Panc1 (cell line): ENCODE measurements around the gene ZCCHC8. TPM values are rescaled to one million over a fixed set of nuclear protein-coding genes. Genes with fewer than 3 reads are reported as not detected.

Source experiments
- ATAC-seq: fragments of 200-7000 bp; cut with Tn5 transposase; 2 replicates; pipeline ENCODE4 v1.9.1; 2020; ENCODE audit warnings: mild to moderate bottlenecking, moderate library complexity
- BruUV-seq: library from RNA; stranded (reverse); fragments of 400-500 nt; replicated peaks from 2 replicates; lab custom pipeline; 2021; lab: Mats Ljungman, UMichigan
- CTCF ChIA-PET: fragments of 300-600 bp; sonication (Branson Sonifier 250); formaldehyde crosslinking; loops from one replicate; lab custom pipeline; 2022; ENCODE audit warnings: antibody characterized with exemption; lab: Charles Lee
- POLR2A ChIA-PET: fragments of 300-600 bp; sonication (Branson Sonifier 250); formaldehyde crosslinking; loops from one replicate; lab custom pipeline; 2022; ENCODE audit warnings: antibody characterized with exemption; lab: Charles Lee
- DNase-seq: peaks from one replicate; pipeline ENCODE4 v3.0.0-alpha.2; 2010; ENCODE audit warnings: low read depth, low spot score
- H3K27ac ChIP-seq: 2 replicates; pipeline ENCODE4 v1.5.1; 2011; ENCODE audit warnings: mild to moderate bottlenecking, low read length, inconsistent platforms
- H3K27me3 ChIP-seq: fragments of 200-500 bp; sonication (Bioruptor generic); 2 replicates; pipeline ENCODE4 v1.6.0; 2014; ENCODE audit warnings: low read length, inconsistent platforms; ENCODE audit not compliant: control insufficient read depth, insufficient read depth
- H3K36me3 ChIP-seq: fragments of 200-500 bp; sonication (Bioruptor generic); 2 replicates; pipeline ENCODE4 v1.5.1; 2014; ENCODE audit warnings: inconsistent platforms, mild to moderate bottlenecking, low read length, moderate library complexity; ENCODE audit not compliant: control insufficient read depth, insufficient read depth
- H3K4me1 ChIP-seq: 2 replicates; pipeline ENCODE4 v1.5.1; 2011; ENCODE audit warnings: inconsistent platforms, mild to moderate bottlenecking, low read length, moderate library complexity; ENCODE audit not compliant: control insufficient read depth, insufficient read depth
- H3K4me3 ChIP-seq, 2 experiments: 2 replicates each; pipeline ENCODE4 v1.5.1; 2011 to 2012; ENCODE audit warnings: low read depth in 2 of 2, low read length in 2 of 2, mild to moderate bottlenecking in 2 of 2, inconsistent platforms in 1 of 2, moderate library complexity in 1 of 2
- H3K9me3 ChIP-seq: fragments of 200-500 bp; sonication (Bioruptor generic); 2 replicates; pipeline ENCODE4 v1.5.1; 2014; ENCODE audit warnings: low read depth, mild to moderate bottlenecking, inconsistent platforms, low read length, moderate library complexity; ENCODE audit not compliant: control insufficient read depth, insufficient read depth
- POLR2AphosphoS5 ChIP-seq: IDR thresholded peaks from 2 replicates; pipeline ENCODE4 v1.6.1; 2012; ENCODE audit warnings: mild to moderate bottlenecking, low read depth, low read length, moderate library complexity
- REST ChIP-seq, 2 experiments: IDR thresholded peaks; 2 replicates each; pipeline ENCODE4 v1.6.1; 2011 to 2012; ENCODE audit warnings: low read depth in 2 of 2, control low read depth in 1 of 2, low read length in 1 of 2, mild to moderate bottlenecking in 1 of 2, moderate library complexity in 1 of 2; ENCODE audit not compliant: insufficient read depth in 1 of 2
- SIN3A ChIP-seq: IDR thresholded peaks from 2 replicates; pipeline ENCODE4 v1.6.1; 2012; ENCODE audit warnings: low read depth, mild to moderate bottlenecking, low read length, moderate library complexity, borderline replicate concordance; ENCODE audit not compliant: insufficient read depth
- TCF7L2 ChIP-seq: IDR thresholded peaks from 2 replicates; pipeline ENCODE4 v1.6.1; 2011; ENCODE audit warnings: mild to moderate bottlenecking, low read depth, low read length, inconsistent platforms
- in situ Hi-C: cut with HindIII; loops from 2 replicates; pipeline ENCODE4 v1.10.0; 2016; ENCODE audit warnings: low sequenced_read_pairs, low pct_unique_long_range_greater_than_20kb
- intact Hi-C: fragments of 100-400 bp; cut with micrococcal nuclease; formaldehyde crosslinking; loops from one replicate; pipeline ENCODE4 v1.10.0; 2022; ENCODE audit not compliant: unreplicated experiment
- total RNA-seq: library from RNA; stranded (reverse); gene quantifications from one replicate; pipeline ENCODE4 v1.2.1, GENCODE V29; 2021; ENCODE audit not compliant: unreplicated experiment
- TF ChIP-seq, protein P1 (sequence below): fragments of 450-650 bp; IDR thresholded peaks from 2 replicates; pipeline ENCODE4 v1.5.1; 2017; ENCODE audit warnings: mild to moderate bottlenecking

The ZCCHC8 gene
- total RNA-seq, 1 experiment from 2014 or later, result 32.5 TPM

GRCh38 chr12:122533856-122534255, 33.1 kb upstream of the ZCCHC8 start:
- CTCF ChIA-PET, result no interaction called here
- Histone ChIP-seq H3K4me3 (no peak overlapping the region), H3K27me3 (no peaks in the 10 kb centered on the region), H3K9me3 (no peaks in the 10 kb centered on the region), H3K4me1 (no peaks in the 10 kb centered on the region), H3K27ac (no peak overlapping the region), H3K36me3 (peaks cover 13% of the 10 kb centered on the region; the same call in 1 of the 2 replicates)
- no TSS peak for BruUV-seq
- in situ Hi-C loops, result no loop called here
- no peak for DNase-seq
- TF ChIP-seq REST (IDR thresholded peaks at IDR 0.05; ENCODE audit: insufficient read depth in 1 of 2, low read depth in 2 of 2, low read length in 1 of 2) (no peak), TCF7L2 (no peak), POLR2AphosphoS5 (no peak), SIN3A (no peak)
- TF ChIP-seq, protein P1, sequence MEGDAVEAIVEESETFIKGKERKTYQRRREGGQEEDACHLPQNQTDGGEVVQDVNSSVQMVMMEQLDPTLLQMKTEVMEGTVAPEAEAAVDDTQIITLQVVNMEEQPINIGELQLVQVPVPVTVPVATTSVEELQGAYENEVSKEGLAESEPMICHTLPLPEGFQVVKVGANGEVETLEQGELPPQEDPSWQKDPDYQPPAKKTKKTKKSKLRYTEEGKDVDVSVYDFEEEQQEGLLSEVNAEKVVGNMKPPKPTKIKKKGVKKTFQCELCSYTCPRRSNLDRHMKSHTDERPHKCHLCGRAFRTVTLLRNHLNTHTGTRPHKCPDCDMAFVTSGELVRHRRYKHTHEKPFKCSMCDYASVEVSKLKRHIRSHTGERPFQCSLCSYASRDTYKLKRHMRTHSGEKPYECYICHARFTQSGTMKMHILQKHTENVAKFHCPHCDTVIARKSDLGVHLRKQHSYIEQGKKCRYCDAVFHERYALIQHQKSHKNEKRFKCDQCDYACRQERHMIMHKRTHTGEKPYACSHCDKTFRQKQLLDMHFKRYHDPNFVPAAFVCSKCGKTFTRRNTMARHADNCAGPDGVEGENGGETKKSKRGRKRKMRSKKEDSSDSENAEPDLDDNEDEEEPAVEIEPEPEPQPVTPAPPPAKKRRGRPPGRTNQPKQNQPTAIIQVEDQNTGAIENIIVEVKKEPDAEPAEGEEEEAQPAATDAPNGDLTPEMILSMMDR, result no peak
- ATAC-seq, result no peak
- POLR2A ChIA-PET, result no interaction called here
- intact Hi-C loops, result no loop called here

DNA sequence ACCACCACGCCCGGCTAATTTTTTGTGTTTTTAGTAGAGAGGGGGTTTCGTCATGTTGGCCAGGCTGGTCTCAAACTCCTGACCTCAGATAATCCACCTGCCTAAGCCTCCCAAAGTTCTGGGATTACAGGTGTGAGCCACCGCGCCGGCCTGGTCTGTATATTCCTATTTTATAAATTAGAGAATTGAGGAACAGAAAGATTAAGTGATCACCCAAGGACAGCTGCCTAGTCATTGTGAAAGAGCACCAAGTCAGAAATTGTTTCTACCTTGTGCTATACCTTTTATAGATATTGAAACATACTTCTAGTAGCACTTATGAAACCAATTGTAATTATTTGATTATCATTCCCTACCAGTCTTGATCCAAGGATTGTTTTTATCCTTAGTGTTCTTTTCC, 28.3 kb upstream of the ZCCHC8 start:
- no TSS peak for BruUV-seq
- no peak for TF ChIP-seq REST (IDR thresholded peaks at IDR 0.05; ENCODE audit: insufficient read depth in 1 of 2, low read depth in 2 of 2, low read length in 1 of 2)
- no peak for TF ChIP-seq POLR2AphosphoS5
- TF ChIP-seq, protein P1, result no peak
- no peak for TF ChIP-seq TCF7L2
- no peak for TF ChIP-seq SIN3A
- Histone ChIP-seq H3K27ac (no peak overlapping the region), H3K4me1 (peaks cover 6% of the 10 kb centered on the region), H3K4me3 (no peak overlapping the region), H3K27me3 (no peaks in the 10 kb centered on the region), H3K9me3 (no peaks in the 10 kb centered on the region), H3K36me3 (peaks cover 24% of the 10 kb centered on the region)
- POLR2A ChIA-PET, result no interaction called here
- intact Hi-C loops, result no loop called here
- in situ Hi-C loops, result no loop called here
- CTCF ChIA-PET, result no interaction called here
- ATAC-seq, result no peak
- DNase-seq, result no peak
